Peyer's patch (tissue), 4 donors: Measurements from ENCODE around the gene ANKRD44.

Experiments
- POLR2A ChIP-seq, 2 donors: fragments of 450-650 bp; IDR thresholded peaks; one replicate each; pipeline ENCODE4 v1.5.1; 2017; ENCODE audit warnings: antibody characterized with exemption in 2 of 2, mild to moderate bottlenecking in 2 of 2, moderate library complexity in 2 of 2
- TF ChIP-seq, protein P1 (sequence below), 6 experiments: fragments of 450-650 bp in 4 of 6; fragments of 200-600 bp in 2 of 6; sonication (generic) in 1 of 6; IDR thresholded peaks; one replicate each; pipeline ENCODE4 v1.5.1; 2017 to 2019; ENCODE audit warnings: antibody characterized with exemption in 6 of 6, mild to moderate bottlenecking in 3 of 6, moderate library complexity in 1 of 6

GRCh38 chr2:196959281-196959680 is 351.3 kb downstream of the ANKRD44 start:
- no peak for TF ChIP-seq POLR2A (IDR thresholded peaks at IDR 0.05)
- TF ChIP-seq, protein P1, sequence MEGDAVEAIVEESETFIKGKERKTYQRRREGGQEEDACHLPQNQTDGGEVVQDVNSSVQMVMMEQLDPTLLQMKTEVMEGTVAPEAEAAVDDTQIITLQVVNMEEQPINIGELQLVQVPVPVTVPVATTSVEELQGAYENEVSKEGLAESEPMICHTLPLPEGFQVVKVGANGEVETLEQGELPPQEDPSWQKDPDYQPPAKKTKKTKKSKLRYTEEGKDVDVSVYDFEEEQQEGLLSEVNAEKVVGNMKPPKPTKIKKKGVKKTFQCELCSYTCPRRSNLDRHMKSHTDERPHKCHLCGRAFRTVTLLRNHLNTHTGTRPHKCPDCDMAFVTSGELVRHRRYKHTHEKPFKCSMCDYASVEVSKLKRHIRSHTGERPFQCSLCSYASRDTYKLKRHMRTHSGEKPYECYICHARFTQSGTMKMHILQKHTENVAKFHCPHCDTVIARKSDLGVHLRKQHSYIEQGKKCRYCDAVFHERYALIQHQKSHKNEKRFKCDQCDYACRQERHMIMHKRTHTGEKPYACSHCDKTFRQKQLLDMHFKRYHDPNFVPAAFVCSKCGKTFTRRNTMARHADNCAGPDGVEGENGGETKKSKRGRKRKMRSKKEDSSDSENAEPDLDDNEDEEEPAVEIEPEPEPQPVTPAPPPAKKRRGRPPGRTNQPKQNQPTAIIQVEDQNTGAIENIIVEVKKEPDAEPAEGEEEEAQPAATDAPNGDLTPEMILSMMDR (IDR thresholded peaks at IDR 0.05): no peak
